Activated CD4-positive, alpha-beta T cell treated with anti-CD3 and anti-CD28 coated beads, Interleukin-2, amount 10 ng/mL, durations not matched to agents 24 days and 14 days (primary cell): ENCODE data around the gene LIPG. TPM values are rescaled to one million over a fixed set of nuclear protein-coding genes. Genes with fewer than 3 reads are reported as not detected.

Experiments used
- DNase-seq: peaks from one replicate; pipeline ENCODE4 v3.0.0; 2022
- H3K27ac Mint-ChIP-seq: one replicate; pipeline ENCODE4 v1.8.0; 2022; ENCODE audit warnings: mild to moderate bottlenecking, mixed read lengths
- H3K27me3 Mint-ChIP-seq: one replicate; pipeline ENCODE4 v1.8.0; 2022; ENCODE audit warnings: mixed read lengths
- H3K36me3 Mint-ChIP-seq: one replicate; pipeline ENCODE4 v1.8.0; 2022; ENCODE audit warnings: low read depth, mild to moderate bottlenecking, mixed read lengths
- H3K4me1 Mint-ChIP-seq: one replicate; pipeline ENCODE4 v1.8.0; 2021; ENCODE audit warnings: mixed read lengths
- H3K4me3 Mint-ChIP-seq: one replicate; pipeline ENCODE4 v1.8.0; 2022; ENCODE audit warnings: mild to moderate bottlenecking, moderate library complexity, mixed read lengths
- H3K9me3 Mint-ChIP-seq: one replicate; pipeline ENCODE4 v1.8.0; 2021; ENCODE audit warnings: mixed read lengths
- intact Hi-C: fragments of 100-400 bp; cut with micrococcal nuclease; formaldehyde crosslinking; loops from one replicate; pipeline ENCODE4 v1.15.1; 2023
- total RNA-seq: library from RNA; stranded (reverse); gene quantifications from 2 replicates; pipeline ENCODE4 v1.2.3, GENCODE V29; 2022

Gene LIPG
- total RNA-seq, 1 donor from 2014 or later, result 0.82 TPM

DNA sequence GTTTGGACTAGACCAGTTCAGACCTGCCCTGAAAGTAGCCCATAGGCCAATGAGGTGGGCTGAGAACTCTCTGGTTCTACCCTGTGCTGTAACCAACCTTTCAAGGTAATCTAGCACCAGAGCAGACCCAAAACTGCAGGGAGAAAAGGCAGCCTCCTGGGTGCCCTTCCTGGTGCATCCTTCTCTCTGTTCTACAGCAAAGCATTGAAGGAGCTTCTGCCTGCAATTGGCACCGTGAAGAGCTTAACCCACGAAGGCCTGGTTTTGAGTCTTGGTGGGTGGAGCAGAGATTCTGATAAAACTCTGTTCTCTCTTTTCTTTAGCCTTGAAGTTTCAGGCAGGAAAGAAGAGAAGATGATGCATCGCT is 55.5 kb downstream of the LIPG start:
- no peaks in the 10 kb centered on the region for H3K4me1 Mint-ChIP-seq
- H3K4me3 Mint-ChIP-seq, result no peak overlapping the region
- no peaks in the 10 kb centered on the region for H3K9me3 Mint-ChIP-seq
- no peak overlapping the region for H3K27ac Mint-ChIP-seq
- intact Hi-C loops, result no loop called here
- H3K36me3 Mint-ChIP-seq, result no peaks in the 10 kb centered on the region
- DNase-seq, result no peak
- peaks cover 18% of the 10 kb centered on the region for H3K27me3 Mint-ChIP-seq

DNA sequence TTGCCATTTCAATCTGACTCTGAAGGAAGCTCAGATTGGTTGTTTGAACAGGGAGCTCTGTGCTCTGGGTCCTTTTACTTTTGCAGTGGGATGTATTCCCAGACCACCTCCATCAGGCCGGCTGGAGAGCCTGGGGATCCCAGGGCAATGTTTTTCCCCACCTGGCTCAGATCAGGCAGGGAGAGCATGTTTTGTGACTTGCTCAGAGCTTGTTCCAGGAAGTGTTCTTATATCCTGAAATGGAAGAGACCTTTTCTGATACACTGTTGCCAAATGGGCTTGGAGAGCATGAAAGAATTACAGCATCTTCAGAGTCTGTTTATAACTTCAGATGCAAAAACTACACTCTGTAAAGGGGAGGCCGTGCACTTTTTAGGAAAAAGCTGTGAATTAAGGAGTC is 56.0 kb downstream of the LIPG start:
- Mint-ChIP-seq H3K4me3 (no peak overlapping the region), H3K4me1 (no peaks in the 10 kb centered on the region)
- intact Hi-C loops, result no loop called here

DNA sequence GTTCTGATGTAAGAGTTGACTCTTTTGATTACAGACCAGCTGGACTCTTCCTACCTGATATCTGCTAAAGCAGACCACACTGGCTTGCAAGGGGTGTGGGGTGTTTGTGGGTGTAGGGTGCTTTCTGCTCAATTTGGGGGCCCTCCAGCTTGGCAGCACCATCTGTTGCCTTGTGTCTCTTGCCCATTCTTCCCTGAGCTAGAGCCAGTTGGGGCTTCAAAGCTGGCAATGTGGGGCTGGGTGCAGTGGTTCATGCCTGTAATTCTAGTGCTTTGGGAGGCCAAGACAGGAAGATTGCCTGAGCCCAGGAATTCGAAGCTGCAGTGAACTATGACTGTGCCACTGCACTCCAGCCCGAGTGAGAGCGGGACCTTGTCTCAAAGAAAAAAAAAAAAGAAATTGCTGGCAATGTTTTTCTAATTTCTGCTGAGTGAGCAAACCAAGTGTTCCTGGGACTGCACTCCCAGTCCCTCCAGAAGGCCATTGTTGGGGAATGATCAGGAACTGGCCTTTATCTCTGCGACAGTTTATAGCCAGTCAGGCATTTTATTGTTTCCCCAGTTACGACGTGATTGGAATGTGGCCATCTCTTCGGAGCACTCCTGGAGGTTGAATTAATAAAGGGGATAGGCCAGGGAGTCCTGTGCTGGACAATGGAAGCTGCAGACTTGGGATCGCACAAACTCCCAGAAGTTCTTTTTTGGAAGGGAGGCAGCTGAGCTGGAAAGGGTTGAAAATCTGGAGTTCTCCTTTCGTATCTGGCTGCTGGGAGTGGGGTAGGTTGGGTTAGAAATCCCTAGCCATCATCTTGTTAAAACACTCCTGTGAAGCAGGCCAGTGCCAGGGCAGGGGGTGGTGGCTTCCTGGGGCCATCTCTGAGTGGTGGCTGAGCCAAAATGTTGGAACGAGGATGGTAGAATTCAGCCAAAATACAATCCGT is 57.2 kb downstream of the LIPG start:
- intact Hi-C loops, result no loop called here
- H3K27me3 Mint-ChIP-seq, result peaks cover 24% of the 10 kb centered on the region
- no peaks in the 10 kb centered on the region for H3K4me1 Mint-ChIP-seq
- H3K4me3 Mint-ChIP-seq, result no peak overlapping the region
- H3K36me3 Mint-ChIP-seq, result no peaks in the 10 kb centered on the region
- no peak overlapping the region for H3K27ac Mint-ChIP-seq
- no peak for DNase-seq
- no peaks in the 10 kb centered on the region for H3K9me3 Mint-ChIP-seq

More for the DNA sequence above, 56.0 kb downstream of the LIPG start:
- no peak for DNase-seq
- H3K9me3 Mint-ChIP-seq, result no peaks in the 10 kb centered on the region
- H3K27me3 Mint-ChIP-seq, result peaks cover 24% of the 10 kb centered on the region
- H3K27ac Mint-ChIP-seq, result no peak overlapping the region
- no peaks in the 10 kb centered on the region for H3K36me3 Mint-ChIP-seq

DNA sequence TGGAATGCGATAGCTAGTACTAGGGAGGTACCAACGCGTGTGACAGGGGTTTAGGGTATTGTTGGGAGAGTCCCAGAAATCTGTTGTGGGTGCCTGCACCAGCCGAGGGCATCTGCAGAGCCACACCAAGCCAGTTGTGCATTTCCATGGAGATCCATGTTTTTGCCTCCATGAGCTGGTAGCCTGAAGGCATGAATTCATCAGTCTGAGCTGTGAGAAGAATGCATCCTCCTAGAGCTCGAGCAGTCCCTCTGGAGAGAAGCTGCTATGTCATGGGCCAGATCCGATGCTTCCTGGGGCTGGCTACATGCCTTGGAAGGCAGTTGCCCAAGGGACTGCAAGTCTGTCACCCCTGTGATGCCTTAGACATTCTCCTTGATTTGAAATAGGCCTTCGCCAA is 57.9 kb downstream of the LIPG start:
- DNase-seq, result no peak
- Mint-ChIP-seq H3K36me3 (no peaks in the 10 kb centered on the region), H3K4me1 (no peaks in the 10 kb centered on the region), H3K9me3 (no peaks in the 10 kb centered on the region), H3K4me3 (no peak overlapping the region), H3K27ac (no peak overlapping the region), H3K27me3 (peaks cover 24% of the 10 kb centered on the region)
- intact Hi-C loops, result no loop called here

DNA sequence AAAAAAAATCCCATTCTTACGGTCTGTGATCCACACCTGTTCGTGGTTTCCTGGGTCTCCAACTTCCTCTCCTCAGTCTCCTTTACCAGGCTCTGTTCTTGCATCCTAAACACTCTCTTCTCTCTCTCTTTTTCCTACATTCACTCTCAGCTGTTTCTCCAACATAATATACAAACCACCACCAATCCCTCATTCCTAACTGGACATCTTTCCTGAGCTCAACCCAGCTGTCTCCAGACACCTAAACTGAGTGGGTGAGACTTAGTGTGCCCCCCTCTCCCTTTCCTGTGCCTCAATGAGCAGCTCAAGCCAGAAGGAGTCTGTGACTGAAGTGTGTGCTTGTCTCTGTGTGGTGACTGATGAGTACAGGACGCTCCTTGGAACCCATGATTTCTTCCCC is 59.4 kb downstream of the LIPG start:
- no peaks in the 10 kb centered on the region for H3K36me3 Mint-ChIP-seq
- no peak overlapping the region for H3K4me3 Mint-ChIP-seq
- DNase-seq, result no peak
- no peaks in the 10 kb centered on the region for H3K9me3 Mint-ChIP-seq
- peaks cover 23% of the 10 kb centered on the region for H3K27me3 Mint-ChIP-seq
- no peak overlapping the region for H3K27ac Mint-ChIP-seq
- H3K4me1 Mint-ChIP-seq, result no peaks in the 10 kb centered on the region
- intact Hi-C loops, result no loop called here

DNA sequence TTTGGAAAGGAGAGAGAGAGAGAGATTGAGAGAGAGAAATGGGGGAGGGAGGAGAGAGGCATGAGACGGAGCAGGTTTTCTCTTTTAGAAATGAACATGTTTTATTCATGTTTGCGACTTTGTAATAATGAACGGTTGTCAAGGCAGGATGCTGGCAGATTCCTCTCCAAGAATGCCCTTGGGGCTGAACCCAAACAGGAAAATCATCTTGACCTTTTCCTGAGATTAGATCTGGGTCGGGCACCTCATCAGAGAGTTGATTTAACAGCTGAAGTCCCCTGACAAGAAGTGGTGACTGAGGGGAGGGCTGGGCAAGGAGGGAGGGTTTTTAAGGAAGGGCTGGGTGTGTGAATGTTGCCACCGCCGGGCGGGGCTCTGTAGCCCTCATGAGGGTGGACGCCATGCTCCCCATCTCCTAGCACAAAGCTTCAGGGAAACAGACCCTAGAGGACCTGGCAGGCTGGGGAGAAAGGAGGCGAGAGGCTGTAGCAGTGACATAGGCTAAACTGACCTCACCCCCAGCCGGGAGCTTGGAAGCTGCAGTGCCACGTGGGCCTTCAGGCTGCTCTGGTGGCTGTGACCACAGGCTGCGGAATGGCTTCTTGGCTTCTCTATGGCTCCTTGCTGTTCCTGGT is 60.0 kb downstream of the LIPG start:
- Mint-ChIP-seq H3K4me3 (no peak overlapping the region), H3K4me1 (no peaks in the 10 kb centered on the region)

DNA sequence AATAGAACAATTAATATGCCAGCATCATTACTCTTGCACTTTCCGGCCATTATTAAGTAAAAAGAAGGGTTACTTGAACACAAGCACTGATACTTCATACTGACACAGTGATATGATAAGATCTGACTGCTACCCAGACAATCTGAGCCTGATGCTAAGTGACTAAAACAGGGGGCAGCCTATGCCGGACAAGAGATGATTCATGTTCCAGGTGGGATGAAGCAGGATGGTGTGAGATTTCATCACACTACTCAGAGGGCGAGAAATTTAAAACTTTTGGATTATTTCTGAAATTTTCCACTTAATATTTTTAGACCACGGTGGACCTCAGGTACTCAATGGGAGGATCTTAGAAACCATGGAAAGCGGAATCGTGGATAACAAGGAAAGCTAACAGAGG is 61.7 kb downstream of the LIPG start:
- DNase-seq, result no peak
- Mint-ChIP-seq H3K9me3 (no peaks in the 10 kb centered on the region), H3K36me3 (no peaks in the 10 kb centered on the region), H3K27ac (no peak overlapping the region), H3K4me1 (no peaks in the 10 kb centered on the region), H3K4me3 (no peak overlapping the region), H3K27me3 (peaks cover 23% of the 10 kb centered on the region)
- intact Hi-C loops, result no loop called here

More for the DNA sequence above, 60.0 kb downstream of the LIPG start:
- no peaks in the 10 kb centered on the region for H3K9me3 Mint-ChIP-seq
- peaks cover 23% of the 10 kb centered on the region for H3K27me3 Mint-ChIP-seq
- H3K36me3 Mint-ChIP-seq, result no peaks in the 10 kb centered on the region
- intact Hi-C loops, result no loop called here
- no peak overlapping the region for H3K27ac Mint-ChIP-seq
- no peak for DNase-seq

DNA sequence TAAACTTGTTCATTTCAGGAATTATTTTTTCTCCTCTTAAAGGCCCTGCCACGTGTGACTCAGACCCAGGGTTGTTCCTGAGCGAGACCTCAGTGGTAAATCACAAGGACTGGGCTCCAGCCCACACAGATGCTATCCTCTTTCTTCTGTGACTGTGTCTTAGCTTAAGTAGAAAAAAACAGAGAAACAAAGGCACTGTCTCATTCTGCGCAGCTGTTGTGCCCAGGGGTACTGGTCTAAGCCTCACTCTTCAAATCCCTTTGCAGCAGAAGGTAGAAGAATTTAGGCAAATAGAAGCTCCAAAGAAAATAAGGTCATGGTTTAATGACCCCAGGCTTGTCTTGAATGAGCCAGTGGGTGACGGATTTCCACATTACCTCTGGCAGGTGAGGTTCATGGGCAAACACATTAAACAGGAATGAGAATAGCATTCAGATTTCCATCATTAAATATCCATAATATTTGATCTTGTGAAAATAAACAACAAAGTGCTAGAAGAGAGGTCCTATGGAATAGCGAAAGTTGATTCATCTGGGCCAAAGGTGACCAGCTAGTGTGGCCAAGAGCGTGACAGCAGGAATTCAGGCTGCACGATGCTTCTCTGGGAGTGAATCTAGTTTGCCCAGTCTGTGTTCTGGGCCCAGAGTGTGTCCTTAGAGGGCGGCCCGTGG is 63.3 kb downstream of the LIPG start:
- peaks cover 20% of the 10 kb centered on the region for H3K27me3 Mint-ChIP-seq
- intact Hi-C loops, result no loop called here
- H3K36me3 Mint-ChIP-seq, result no peaks in the 10 kb centered on the region
- no peak for DNase-seq
- no peak overlapping the region for H3K4me3 Mint-ChIP-seq
- no peak overlapping the region for H3K27ac Mint-ChIP-seq
- H3K4me1 Mint-ChIP-seq, result no peaks in the 10 kb centered on the region
- no peaks in the 10 kb centered on the region for H3K9me3 Mint-ChIP-seq

DNA sequence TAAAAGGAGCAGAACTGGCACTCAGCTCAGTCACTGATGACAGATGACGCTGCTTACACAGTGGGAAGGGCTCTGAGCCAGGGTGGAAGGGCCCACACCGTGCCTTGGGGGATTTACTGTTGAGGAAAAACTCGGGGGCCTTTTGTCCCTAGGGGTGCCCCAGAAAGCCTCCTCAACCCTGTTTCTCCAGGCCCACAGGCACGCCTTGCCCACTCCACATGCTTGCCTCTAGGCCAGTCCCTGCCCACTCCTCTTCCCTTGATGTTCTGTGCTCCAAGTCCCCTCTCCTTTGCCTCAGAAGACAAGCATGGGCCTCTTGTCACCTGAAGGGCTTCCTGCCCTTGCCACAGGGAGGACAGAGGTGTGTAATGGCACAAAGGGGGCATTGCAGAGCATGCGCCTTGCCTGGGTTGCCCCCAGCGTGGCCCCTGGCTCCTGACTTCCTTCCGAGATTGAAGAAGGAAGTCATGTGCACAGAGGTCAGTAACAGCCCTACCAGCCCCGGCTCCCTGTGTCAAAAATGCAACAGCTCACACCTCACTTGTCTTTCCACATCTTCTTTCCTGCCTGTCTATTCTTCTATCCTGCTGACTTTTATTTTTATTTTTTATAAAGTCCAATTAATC is 65.1 kb downstream of the LIPG start:
- H3K9me3 Mint-ChIP-seq, result no peaks in the 10 kb centered on the region
- intact Hi-C loops, result no loop called here
- DNase-seq, result no peak
- peaks cover 7% of the 10 kb centered on the region for H3K27me3 Mint-ChIP-seq
- no peaks in the 10 kb centered on the region for H3K4me1 Mint-ChIP-seq
- no peak overlapping the region for H3K27ac Mint-ChIP-seq
- no peak overlapping the region for H3K4me3 Mint-ChIP-seq
- H3K36me3 Mint-ChIP-seq, result no peaks in the 10 kb centered on the region

DNA sequence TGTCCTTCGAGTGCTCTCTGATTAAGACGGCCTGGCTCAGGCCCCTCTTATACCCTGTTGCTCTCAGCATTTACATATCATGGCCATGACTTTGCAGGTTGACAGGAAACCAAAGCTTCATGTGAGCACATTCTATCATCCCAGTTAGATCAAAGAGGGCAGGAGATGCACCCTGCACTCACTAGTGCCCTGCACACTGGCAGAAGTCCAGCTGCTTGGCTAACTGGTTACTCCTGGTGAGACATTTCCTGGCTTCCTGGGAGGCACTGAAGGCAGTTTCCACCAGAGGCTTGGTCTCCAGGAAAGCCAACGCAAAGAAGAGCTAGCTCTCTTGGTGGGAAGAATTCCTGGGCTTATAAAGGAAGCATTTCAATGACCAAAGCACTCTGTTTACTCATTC is 66.3 kb downstream of the LIPG start:
- H3K27me3 Mint-ChIP-seq, result no peaks in the 10 kb centered on the region
- no peaks in the 10 kb centered on the region for H3K4me1 Mint-ChIP-seq
- DNase-seq, result no peak
- no peak overlapping the region for H3K4me3 Mint-ChIP-seq
- H3K9me3 Mint-ChIP-seq, result no peaks in the 10 kb centered on the region
- H3K36me3 Mint-ChIP-seq, result no peaks in the 10 kb centered on the region
- no peak overlapping the region for H3K27ac Mint-ChIP-seq
- intact Hi-C loops, result no loop called here

DNA sequence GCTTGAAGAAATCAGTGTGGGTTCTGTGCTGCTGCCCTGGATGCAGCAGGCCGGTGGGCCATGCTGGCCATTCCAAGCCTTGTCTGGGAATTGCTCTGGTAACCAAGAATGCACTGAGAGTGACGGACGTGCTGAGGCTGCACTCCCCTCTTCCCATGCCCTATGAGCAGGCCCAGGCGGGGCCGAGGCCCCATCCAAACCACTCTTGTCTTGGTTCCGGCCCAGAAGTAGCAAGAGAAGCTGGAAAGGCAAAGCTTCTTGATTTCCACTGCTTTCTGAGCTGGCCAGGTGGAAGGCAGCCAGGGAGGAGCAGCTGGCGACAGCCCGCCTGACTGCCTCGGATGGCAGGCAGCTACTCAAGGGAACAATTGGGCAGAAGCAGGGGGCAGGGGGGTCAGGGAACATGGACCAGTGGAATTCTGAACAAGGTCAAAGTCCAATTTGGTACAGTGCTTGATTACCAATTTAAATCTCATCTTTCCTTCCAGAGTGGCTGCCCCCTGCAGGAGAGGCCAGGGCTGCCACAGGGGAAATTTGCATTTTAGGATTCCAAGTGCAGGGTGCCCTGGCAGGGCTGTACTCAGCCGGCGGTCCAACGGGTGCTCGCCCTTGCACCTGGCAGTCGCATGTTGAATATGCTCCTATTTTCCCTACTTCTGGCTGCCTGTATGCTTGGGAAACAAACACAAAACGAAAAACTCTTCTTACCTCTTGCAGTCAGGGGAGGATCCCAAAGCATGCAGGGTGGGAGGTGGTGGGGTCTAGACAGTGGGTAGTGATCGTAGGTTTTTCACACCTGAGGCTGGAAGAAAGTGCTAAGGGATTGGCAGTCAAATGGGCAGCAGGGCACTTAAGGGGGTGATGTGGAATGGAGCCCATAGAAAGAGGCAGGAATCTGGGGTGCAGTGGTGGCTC is 67.3 kb downstream of the LIPG start:
- H3K9me3 Mint-ChIP-seq, result no peaks in the 10 kb centered on the region
- no peaks in the 10 kb centered on the region for H3K4me1 Mint-ChIP-seq
- DNase-seq, result no peak
- H3K4me3 Mint-ChIP-seq, result no peak overlapping the region
- intact Hi-C loops, result no loop called here
- peaks cover 1% of the 10 kb centered on the region for H3K27me3 Mint-ChIP-seq
- no peaks in the 10 kb centered on the region for H3K36me3 Mint-ChIP-seq
- no peak overlapping the region for H3K27ac Mint-ChIP-seq

DNA sequence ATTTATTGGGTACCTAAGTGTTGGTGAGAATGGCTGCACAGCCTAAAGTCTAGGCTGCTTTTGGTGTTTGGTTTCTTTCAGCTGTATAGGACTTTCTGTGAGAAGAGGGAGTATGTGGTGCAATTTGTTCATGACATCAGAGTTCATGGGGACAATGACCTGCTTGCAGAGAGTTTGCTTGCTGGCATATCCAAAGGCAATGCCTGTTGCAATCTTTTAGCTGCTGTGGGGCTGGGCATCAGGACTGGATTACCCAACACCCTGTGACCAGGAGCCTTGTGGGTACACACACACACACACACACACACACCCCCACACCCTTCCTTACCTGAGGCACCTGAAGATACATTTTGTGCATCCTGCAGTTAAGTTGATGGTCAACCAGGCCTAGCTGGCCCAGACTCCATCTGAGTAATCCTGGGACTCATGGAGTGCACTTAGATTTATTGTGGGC is 68.4 kb downstream of the LIPG start:
- no peak overlapping the region for H3K27ac Mint-ChIP-seq
- no peaks in the 10 kb centered on the region for H3K4me1 Mint-ChIP-seq
- H3K4me3 Mint-ChIP-seq, result no peak overlapping the region
- peaks cover 3% of the 10 kb centered on the region for H3K27me3 Mint-ChIP-seq
- no peaks in the 10 kb centered on the region for H3K36me3 Mint-ChIP-seq
- no peaks in the 10 kb centered on the region for H3K9me3 Mint-ChIP-seq
- intact Hi-C loops, result no loop called here
- DNase-seq, result no peak
